Measurements from ENCODE around the gene COL15A1.
"Not testable (repeated sequence)": the region's sequence is repeated elsewhere in the genome, so short reads cannot be mapped to it uniquely, and the experiment has no call there.

COL15A1 gene

GRCh38 chr9:98995971-98996504 lies 52.3 kb downstream of the COL15A1 start:
- DNase-seq, result no peak

- DNase-seq, result no peak
These were observed 53.9 kb downstream of the COL15A1 start for GRCh38 chr9:98997604-98998003.

DNA sequence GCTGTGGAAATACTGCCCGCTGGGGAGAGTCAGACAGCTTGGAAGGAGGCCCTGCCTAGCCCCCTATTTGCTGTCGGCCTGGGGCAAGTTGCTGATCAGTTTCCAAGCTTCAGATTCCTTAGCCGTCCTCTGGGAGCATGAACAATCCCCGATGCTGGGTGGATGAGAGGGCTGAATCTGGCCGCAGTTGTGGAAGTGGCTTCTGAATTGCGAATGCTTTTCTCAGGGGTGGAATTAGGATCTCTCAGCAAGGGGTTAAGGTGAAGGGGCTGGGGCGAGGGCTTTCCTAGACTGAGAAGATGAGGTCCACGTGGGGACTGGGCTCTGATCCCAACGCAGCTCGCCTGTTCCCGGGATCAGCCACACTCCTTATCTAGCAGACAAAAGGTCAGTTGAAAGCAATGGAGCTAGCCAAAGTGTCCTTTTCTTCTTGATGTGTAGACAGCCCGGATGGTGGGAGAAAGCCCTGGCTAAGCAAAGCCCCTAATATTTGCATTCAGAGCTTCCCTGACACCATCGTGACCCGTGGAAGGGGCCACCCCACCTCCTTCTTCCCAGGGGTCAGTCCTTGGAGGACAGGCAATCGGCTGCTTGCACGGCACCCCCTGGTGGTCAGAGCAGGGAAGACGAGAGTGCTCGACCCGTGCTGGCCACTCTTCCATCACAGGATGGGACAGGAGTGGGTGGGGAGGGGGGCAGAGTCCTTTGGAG lies 54.9 kb downstream of the COL15A1 start:
- DNase-seq, result peak; percentile 56

GRCh38 chr9:98999152-98999525 lies 55.4 kb downstream of the COL15A1 start:
- no peak for DNase-seq

GRCh38 chr9:99000476-99001395 lies 57.0 kb downstream of the COL15A1 start:
- peak; percentile 71 for DNase-seq

- no peak for DNase-seq
These were observed 58.2 kb downstream of the COL15A1 start for GRCh38 chr9:99001892-99002291.

DNA sequence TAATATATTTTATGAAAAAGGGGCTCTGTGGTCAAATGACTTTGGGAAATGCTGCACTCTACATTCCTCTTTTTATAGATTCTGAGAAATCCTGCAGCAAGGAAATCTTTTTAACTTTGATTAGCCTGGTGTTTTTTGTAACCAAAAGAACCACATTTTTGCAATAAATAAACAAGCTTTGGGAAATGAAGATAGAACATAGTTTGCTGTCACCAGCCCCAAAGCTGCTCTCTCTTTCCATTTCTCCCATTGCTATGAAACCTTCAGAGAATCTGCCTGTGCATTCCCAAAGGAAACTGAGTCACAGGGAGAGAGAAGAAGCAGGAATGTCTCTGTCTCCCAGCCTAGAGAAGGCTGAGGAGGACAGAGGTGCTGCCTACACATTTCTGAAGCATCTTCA lies 59.0 kb downstream of the COL15A1 start:
- no peak for DNase-seq

DNA sequence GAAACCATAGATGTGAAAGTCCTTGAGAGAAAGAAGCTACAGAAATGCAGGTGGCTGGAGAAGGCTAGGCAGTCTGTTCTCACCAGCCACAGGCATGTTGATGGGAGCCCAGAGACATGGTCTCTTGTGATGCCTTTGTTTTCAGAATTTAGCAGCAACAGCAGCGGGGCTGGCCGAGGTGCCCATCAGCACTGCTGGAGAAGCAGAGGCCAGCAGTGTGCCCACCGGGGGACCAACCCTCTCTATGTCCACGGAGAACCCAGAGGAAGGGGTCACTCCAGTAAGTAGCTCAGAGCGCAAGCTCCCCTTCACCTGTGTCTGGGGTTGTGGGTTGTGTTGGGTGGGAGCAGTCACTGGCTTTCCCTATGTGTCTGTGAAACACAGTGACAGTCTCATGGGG lies 59.6 kb downstream of the COL15A1 start:
- no peak for DNase-seq

- no peak for DNase-seq
These were observed 60.4 kb downstream of the COL15A1 start for GRCh38 chr9:99004115-99004514.

DNA sequence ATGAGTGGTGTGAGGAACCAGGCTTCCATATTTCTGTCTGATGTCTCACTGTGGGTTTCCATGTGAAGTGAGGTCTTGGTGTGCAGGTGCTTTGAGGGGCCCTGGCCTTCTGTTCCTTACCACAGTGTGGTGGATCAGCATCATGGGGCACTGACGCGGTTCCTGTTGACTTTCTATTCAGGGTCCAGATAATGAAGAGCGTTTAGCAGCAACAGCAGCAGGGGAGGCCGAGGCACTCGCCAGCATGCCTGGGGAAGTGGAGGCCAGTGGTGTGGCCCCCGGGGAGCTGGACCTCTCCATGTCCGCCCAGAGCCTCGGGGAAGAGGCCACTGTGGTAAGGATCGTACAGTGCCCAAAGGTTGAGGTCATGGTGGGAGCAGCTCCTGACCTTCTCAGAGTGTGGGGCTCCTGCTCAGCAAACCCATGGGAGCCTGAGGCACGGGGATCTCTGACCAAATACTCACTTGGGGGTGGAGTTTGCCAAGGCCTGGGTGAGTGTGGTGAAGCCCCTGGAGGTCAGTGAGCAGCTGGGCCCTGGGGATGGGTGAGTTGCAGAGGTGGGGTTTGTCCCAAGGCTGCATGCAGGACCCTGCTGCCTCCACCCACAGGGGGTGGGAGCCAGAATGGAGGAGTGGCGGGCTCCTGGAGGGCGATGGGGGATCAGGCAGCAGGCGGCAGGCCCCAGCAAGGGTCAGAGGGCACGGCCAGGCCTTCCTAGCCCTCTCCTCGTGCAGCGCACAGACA lies 61.2 kb downstream of the COL15A1 start:
- DNase-seq, result no peak

GRCh38 chr9:99005651-99006050 lies 61.9 kb downstream of the COL15A1 start:
- no peak for DNase-seq

DNA sequence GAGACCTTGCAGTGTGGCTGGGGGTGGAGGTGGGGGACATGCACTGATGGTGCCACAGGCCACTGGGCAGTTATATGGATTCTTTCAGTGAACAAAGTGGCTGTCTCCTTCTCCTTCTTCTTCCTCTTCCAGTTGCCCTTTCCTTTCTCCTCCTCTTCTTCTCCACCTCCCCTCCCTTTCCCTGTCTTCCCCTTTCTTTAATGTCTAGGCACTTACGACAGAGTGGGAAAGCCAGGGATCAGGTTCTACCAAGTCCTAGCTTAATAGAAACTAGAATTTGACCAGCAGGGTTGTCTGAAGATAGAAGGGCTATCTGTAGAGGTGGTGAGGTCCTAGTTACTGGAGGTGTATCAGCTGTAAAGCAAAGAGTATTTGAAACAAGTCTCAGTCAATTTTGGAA lies 62.8 kb downstream of the COL15A1 start:
- no peak for DNase-seq

DNA sequence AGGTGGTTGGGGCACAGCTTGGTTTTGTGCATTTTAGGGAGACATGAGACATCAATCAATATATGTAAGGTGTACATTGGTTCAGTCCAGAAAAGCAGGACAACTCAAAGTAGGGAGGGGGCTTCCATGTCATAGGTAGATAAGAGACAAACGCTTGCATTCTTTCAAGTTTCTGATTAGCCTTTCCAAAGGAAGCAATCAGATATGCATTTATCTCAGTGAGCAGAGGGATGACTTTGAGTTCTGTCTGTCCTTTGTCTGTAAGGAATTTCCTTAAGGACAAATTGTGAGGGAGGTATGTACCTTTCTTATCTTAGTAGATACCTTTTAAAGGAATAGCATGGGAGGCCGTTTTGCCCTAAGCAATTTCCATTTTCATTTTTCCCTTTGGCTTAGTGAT lies 63.3 kb downstream of the COL15A1 start:
- DNase-seq, result no peak

DNA sequence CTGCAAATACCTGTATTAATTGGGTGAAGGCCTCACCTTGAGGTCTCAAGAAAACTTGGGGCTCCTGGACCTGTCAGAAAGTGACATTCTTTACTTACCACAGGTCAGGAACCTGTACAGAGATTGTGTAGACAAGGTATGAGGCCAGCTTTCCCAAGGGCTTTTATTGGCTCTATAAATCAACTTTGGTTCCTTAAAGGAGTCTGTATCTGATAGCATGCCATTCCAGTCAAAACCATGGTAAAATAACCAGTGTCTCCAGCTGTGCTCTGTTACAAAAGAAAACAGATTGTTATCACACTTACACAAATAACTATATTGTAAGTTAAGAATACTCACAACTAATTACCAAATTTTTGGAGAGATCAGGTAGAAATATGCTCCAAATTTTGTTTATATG lies 64.5 kb downstream of the COL15A1 start:
- DNase-seq, result no peak

DNA sequence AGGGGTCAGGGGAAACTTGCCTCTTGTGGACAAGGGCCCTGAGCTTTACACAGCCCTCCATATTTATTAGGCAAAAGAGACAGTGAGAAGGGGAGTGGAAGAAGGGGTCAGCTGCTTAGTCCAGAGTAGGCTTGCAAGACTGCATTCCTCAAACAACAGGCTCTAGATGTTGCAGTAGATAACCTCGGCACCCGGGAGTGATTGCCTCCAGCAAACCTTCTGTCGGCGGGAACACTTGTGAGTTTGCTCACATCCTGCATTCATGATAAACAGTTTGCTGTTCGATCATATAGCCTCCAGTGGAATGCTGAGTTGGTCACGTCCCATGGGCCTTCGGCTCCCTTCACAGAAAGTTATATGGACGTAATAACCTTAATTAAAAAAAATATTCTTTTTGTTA lies 66.7 kb downstream of the COL15A1 start:
- DNase-seq, result not testable (repeated sequence)

GRCh38 chr9:99011161-99011709 lies 67.5 kb downstream of the COL15A1 start:
- DNase-seq, result no peak

GRCh38 chr9:99012957-99013512 lies 69.3 kb downstream of the COL15A1 start:
- peak; percentile 37 for DNase-seq

DNA sequence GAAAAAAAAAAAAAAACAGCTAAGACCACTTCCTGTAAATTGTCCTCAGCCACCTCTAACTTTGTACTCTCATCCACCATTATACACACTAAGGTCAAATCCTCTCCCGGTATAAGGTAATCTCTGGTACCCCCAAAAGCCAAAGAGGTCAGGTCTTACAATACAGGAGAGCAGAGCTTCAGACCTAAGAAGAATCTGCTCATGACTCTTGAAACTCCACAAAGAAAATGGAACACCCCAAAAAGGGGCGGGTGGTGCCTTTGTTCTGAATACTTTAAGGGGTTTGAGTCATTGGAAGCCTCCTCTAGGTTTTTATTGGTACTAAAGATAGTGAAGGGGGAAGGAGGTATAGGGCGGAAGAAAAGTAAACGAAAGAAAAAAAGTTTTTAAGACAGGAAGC lies 69.8 kb downstream of the COL15A1 start:
- peak; percentile 13 for DNase-seq

- DNase-seq, result no peak
These were observed 71.7 kb downstream of the COL15A1 start for GRCh38 chr9:99015448-99015847.

- DNase-seq, result no peak
These were observed 72.2 kb downstream of the COL15A1 start for GRCh38 chr9:99015890-99016289.

- DNase-seq, result no peak
These were observed 73.1 kb downstream of the COL15A1 start for GRCh38 chr9:99016681-99017387.

DNA sequence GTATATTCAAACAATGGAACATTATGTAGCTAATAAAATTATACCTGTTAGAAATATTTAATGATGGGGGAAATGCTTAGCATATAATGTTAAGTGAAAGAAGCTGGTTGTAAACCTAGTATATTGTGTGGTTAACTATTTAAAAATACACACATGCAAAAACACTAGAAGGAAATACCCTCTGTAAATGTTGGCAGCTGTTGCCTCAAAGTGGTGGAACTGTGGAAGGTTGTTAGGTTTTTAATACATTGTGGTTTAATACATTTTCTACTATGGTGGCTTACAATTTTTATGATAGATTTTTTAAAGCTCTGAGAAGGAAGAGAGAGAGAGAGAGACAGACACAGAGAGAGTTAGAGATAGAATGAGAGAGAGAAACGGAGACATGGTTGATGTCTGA lies 74.9 kb downstream of the COL15A1 start:
- no peak for DNase-seq
